IPS-NIHi11 (cell line): ENCODE data around the gene CATSPERZ.

ENCODE experiments used
- DNase-seq: peaks from one replicate; pipeline ENCODE4 v3.0.0; 2012; ENCODE audit warnings: mixed read lengths, low spot score

The CATSPERZ gene

DNA sequence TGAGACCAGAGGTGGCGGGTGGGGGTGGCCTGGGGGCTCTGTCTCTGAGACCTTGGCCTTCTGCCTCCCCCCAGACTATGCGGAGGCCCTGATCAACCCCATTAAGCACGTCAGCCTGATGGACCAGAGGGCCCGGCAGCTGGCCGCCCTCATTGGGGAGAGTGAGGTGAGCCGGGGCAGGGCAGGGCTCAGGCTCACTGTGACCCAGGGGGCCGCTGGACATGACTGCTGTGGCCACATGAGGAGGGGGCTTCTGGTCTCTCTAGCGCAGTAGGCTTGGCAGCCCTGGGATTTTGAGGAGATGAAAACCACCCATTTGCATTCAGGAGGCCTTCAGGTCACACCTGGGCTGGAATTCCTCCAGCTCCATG lies 36.2 kb upstream of the CATSPERZ start:
- DNase-seq, result no peak

DNA sequence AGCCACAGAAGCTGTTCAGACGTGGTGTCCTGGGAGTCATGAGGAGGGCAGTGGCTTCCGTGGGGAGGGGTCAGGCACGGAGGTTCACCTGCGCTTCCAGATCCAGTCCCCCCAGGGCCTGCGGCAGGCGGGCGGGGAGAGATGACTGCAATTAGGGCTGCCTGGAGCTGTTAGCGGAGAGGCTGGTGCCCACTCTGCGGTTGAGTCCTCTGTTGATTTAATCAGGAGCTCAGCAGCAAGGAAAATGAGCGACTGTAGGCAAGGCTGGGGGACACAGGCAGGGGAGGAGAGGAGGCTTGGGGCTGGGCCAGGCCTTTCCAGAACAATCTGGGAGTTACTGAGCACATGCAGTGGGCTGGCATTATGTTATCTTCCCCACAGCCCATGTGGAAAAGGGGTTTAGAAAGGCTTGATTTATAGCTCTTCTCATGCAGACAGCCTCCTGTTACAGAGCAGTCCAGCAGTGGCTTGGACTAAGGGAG lies 35.7 kb upstream of the CATSPERZ start:
- DNase-seq, result no peak

GRCh38 chr11:64265176-64266160 lies 34.7 kb upstream of the CATSPERZ start:
- no peak for DNase-seq

- no peak for DNase-seq
These were observed 33.8 kb upstream of the CATSPERZ start for GRCh38 chr11:64266339-64266738.

GRCh38 chr11:64267207-64267945 lies 32.8 kb upstream of the CATSPERZ start:
- DNase-seq, result no peak

- no peak for DNase-seq
These were observed 31.9 kb upstream of the CATSPERZ start for GRCh38 chr11:64268025-64268892.

- no peak for DNase-seq
These were observed 31.1 kb upstream of the CATSPERZ start for GRCh38 chr11:64268893-64269539.

- DNase-seq, result peak; percentile 82
These were observed 30.5 kb upstream of the CATSPERZ start for GRCh38 chr11:64269540-64270220.

GRCh38 chr11:64275031-64275800 lies 24.9 kb upstream of the CATSPERZ start:
- DNase-seq, result no peak

DNA sequence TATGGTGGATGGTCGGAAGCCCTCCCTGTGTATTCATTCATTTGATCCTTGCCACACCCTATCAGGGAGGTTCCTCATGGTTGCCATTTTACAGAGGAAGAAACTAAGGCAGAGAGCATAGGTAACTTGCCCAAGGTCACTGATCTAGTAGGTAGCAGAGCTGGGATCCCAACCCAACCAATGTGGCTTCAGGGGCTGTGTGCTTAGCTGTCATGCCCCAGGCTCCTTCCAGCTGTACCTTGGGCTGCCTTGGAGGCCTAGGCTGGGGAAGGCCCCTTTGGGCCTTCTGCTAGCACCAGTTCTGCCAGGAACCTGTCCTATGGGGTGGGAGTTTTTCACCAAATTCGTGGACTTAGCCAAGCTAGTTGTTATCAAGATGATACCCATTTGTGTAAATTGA lies 24.3 kb upstream of the CATSPERZ start:
- no peak for DNase-seq

DNA sequence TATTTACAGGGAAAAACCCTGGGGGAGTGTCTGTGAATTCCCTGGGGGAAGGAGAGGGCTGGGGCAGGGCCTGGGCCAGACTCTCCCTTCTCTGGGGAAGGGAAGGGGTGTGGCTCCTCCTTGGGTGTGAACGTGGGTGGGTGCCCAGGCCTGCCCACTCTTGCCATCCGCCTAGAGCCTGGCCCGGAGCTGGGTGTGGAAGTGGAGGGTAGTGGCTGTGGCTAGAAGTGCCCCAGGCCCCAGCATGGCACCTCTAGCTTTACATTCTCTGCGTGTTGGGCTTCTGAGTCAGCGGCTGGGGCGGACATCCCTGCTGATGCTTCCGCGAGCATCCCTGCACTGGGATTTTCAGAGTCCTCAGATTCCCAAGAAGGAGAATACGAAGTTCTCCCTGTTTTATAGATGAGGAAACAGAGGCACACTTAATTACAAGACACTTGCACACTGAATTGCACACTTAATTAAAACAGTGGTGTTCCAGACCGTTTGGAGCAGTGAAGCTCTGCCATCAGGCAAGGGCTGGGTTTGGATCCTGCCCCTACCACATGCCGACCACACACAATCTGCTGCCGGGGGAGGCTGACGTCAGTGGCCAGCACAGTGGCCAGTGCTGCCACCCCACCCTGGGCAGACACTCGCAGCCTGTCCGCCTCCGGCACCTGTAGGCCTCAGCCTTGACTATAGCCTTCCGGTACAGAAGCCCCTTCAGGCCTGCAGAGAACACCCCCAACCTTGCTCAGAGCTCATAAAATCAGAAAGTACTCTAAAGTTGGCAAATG lies 23.3 kb upstream of the CATSPERZ start:
- no peak for DNase-seq

GRCh38 chr11:64278576-64279190 lies 21.5 kb upstream of the CATSPERZ start:
- DNase-seq, result no peak

- no peak for DNase-seq
These were observed 18.0 kb upstream of the CATSPERZ start for GRCh38 chr11:64281957-64282770.

DNA sequence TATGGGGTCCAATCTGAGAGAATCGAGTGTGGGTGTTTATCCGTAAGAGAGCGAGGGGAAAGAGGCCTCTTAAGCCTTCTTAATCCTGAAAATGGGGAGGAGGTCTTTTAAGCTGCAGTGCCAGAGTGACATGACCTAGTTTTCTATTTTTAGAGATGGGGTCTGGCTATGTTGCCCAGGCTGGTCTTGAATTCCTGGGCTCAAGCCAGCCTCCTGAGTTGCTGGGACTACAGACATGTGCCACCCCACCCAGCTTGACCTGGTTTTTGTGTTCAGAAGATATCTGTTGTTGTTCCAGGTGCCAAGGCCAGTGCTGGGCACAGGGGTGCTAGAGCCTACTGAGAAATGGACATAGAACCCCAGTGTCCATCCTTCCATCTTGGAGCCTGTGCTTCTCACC lies 17.1 kb upstream of the CATSPERZ start:
- no peak for DNase-seq

DNA sequence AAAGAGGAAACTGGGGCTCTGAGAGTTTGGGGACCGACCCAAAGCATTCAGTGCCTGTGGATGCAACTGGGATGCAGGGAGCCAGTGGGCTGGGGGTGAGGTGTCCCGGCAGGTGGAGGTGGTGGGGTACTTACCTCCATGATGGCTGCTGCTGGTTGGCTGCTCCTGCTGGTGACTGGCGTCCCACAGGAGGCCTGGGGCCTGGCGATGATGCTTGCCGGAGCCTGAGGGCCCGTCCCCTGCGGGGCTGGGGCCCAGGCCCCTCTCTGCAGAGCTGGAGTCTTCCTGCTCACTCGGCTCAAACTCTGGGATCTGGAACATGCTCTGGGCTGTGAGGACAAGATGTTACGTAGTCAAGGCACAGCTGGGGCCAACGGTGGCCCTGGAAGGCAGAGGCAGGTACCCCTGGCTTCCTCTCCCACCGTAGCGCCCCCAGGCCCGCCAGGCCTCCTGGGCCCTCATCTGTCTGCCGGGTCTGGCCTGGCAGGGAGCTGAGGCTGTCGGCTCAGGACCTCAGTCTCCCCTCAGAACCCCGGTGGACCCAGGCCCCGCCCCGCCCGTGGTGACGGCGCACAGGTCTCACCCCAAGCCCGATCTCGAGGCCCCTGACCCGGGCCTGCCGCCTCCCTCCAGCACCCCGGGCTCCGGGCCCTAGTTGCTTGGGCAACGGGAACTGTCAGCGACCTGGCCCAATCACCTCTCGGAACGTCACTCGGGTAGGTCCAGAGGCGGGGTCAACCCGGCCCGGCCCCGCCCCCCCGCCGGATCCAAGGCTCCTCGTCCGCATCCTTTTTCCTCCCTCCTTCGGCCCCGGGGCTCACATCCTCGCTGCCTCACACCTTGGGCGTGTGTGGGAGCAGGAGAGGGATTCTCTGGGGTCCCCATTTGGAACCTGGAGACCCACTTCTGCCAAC lies 15.9 kb upstream of the CATSPERZ start, which contains the start of gene BAD:
BAD (minus strand) TSS at position 618 of the 914 bp plus-strand sequence; CDS start at position 321, 297 bp downstream.
- DNase-seq, result peak; percentile 99
